ENCODE results near the gene DSCAM.

DNA sequence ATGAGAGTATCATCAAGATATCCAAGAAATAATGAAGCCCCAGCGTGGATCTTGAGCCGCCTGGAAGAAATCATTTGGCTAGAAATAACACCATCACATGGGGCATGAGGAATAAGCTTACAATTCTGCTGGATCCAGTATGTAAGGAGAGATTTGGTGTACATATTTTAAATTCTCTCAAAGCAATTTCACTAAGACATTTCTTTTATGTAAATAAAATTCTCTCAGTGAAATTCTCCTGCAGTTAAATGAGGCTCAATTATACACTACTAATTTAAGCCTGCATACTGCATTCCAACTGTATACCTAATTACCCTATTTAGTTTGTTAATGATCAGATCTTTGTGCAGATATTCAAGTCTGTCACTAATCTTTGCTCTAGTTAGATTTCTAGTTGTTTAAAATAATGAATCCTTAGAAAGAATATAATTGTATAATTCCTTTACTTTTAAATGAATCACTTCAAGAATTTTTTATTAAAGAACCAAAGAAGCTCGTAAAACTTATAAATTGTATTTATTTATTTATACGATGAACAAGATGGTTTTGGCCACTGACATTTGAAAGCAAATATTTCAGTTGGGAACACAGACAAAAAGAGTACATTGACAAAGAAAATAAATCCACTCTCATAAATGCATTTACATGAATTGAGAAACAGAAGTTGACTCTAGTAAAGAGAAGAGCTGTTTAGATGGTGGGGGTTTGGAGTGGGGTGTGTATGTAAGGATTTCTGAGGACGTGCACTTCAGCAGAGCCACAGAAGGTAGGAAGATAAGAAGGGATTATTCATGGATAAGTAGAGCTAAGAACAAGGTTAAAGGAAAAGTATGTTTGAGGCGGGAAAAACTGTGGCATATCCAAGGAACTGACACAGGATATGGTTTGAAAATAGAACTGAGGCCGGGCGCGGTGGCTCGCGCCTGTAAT is 466.8 kb downstream of the DSCAM start:
- TF ChIP-seq RAD21 (IDR thresholded peaks at IDR 0.05; ENCODE audit: low read depth) (no peak), ZNF274 (IDR thresholded peaks at IDR 0.05; ENCODE audit: low read depth, low read length) (no peak)

All from HCT116 (cell line).